Measurements from ENCODE around the gene DZIP3. TPM values are rescaled to one million over a fixed set of nuclear protein-coding genes. Genes with fewer than 3 reads are reported as not detected.

Gene DZIP3
- 18.2 TPM for polyA plus RNA-seq (2013, experiment 1 of 2)
- polyA plus RNA-seq (2013, experiment 2 of 2): 24.9 TPM

GRCh38 chr3:108589081-108589997, at the start of gene DZIP3, which contains the start of gene CIP2A:
TSS of gene DZIP3 (plus strand) at chr3:108589722. CDS start at chr3:108605407, 15,685 bp downstream.
TSS of gene CIP2A (minus strand) at chr3:108589438. CDS start at chr3:108589375, 63 bp downstream.
- peaks cover 19% of the 10 kb centered on the region for H3K4me1 ChIP-seq (ENCODE audit: insufficient read depth, low read length)
- H3K27ac ChIP-seq (ENCODE audit: low read depth, low read length): peak within 1 kb of the TSS; percentile 97
- peak within 1 kb of the TSS; percentile 93 for H3K4me3 ChIP-seq (ENCODE audit: low read length)
- H3K9ac ChIP-seq (ENCODE audit: low read depth, low read length): peak within 1 kb of the TSS; percentile 96
- no peaks in the 10 kb centered on the region for H3K27me3 ChIP-seq (ENCODE audit: insufficient read depth, low read length)
- WGBS: under 1% methylated on average over 59 of the region's 59 CpGs
- no peaks in the 10 kb centered on the region for H3K9me3 ChIP-seq (ENCODE audit: insufficient read depth, low read depth, low read length)
- peaks cover 19% of the 10 kb centered on the region for H3K36me3 ChIP-seq (ENCODE audit: insufficient read depth, low read length)

DNA sequence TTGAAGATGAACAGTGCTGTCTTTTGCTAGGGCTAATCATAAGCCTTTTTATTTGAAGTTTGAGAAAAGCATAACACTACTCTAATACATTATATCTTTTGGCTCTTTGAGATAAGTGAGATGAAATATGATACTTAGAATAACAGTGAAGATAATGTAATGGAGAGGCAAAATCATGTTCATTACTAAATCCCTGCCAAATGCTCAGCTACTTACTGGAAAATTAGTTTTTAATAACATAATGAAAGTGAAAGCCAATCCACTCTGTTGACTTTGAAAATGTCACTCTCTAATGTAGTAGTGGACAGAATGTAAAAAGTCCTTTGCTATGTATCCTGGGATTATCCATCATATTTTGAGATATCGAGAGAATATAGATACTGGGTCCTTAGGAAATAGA, 43.3 kb upstream of the DZIP3 start:
- Histone ChIP-seq H3K9me3 (ENCODE audit: insufficient read depth, low read depth, low read length) (0 out of 2 replicates have a peak, but pooled peaks cover 3% of the 10 kb centered on the region), H3K9ac (ENCODE audit: low read depth, low read length) (no peak overlapping the region), H3K4me3 (ENCODE audit: low read length) (no peak overlapping the region), H3K27ac (ENCODE audit: low read depth, low read length) (no peak overlapping the region), H3K27me3 (ENCODE audit: insufficient read depth, low read length) (no peaks in the 10 kb centered on the region), H3K36me3 (ENCODE audit: insufficient read depth, low read length) (peaks cover 67% of the 10 kb centered on the region), H3K4me1 (ENCODE audit: insufficient read depth, low read length) (peaks cover 2% of the 10 kb centered on the region; the same call in 1 of the 2 replicates)
- WGBS: 96% methylated on average over 1 of the region's 1 CpG

DNA sequence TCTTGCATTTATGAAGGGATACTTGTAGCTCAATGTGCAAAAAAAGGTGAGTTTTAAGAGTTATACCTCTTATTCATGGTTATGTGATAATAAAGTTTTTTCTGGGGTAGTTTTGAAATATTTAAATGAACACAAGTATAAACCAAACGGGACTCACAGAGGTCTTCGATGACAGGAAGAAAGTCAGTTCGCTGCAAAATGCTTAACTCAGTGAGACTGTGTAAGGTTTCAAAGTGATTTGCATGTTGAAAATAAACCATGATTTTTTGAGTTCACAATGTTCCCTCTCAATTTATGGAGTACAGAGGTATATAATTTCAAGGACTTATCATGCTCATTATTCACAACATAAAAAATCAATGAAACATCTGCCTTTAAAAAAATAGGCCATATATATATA, 42.8 kb upstream of the DZIP3 start:
- WGBS: 96% methylated on average over 3 of the region's 3 CpGs
- Histone ChIP-seq H3K27ac (ENCODE audit: low read depth, low read length) (no peak overlapping the region), H3K36me3 (ENCODE audit: insufficient read depth, low read length) (peaks cover 71% of the 10 kb centered on the region), H3K9me3 (ENCODE audit: insufficient read depth, low read depth, low read length) (0 out of 2 replicates have a peak, but pooled peaks cover 3% of the 10 kb centered on the region), H3K9ac (ENCODE audit: low read depth, low read length) (no peak overlapping the region), H3K27me3 (ENCODE audit: insufficient read depth, low read length) (no peaks in the 10 kb centered on the region), H3K4me1 (ENCODE audit: insufficient read depth, low read length) (peaks cover 6% of the 10 kb centered on the region), H3K4me3 (ENCODE audit: low read length) (no peak overlapping the region)

DNA sequence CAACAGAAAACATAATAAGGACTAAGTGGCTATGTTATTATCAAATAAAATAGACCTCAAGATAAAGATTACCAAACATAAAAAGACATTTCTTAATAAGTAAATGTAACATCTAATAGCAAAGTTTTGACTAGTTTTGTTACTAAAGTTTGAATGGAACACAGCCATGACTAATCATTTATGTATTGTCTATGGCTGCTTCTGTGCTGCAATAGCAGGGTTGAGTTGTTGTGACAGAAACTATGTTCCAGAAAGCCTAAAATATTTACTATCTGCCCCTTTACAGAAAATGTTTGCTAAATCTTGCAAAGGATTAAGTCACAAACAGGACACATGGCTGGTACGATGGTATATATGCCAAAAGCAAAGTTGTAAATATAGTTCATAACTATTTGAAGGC, 41.2 kb upstream of the DZIP3 start:
- Histone ChIP-seq H3K27ac (ENCODE audit: low read depth, low read length) (no peak overlapping the region), H3K4me1 (ENCODE audit: insufficient read depth, low read length) (peaks cover 7% of the 10 kb centered on the region), H3K27me3 (ENCODE audit: insufficient read depth, low read length) (no peaks in the 10 kb centered on the region), H3K4me3 (ENCODE audit: low read length) (no peak overlapping the region), H3K9ac (ENCODE audit: low read depth, low read length) (no peak overlapping the region), H3K36me3 (ENCODE audit: insufficient read depth, low read length) (peaks cover 83% of the 10 kb centered on the region), H3K9me3 (ENCODE audit: insufficient read depth, low read depth, low read length) (0 out of 2 replicates have a peak, but pooled peaks cover 2% of the 10 kb centered on the region)
- WGBS: 89% methylated on average over 1 of the region's 1 CpG

- no peaks in the 10 kb centered on the region for H3K9me3 ChIP-seq (ENCODE audit: insufficient read depth, low read depth, low read length)
- peaks cover 7% of the 10 kb centered on the region for H3K4me1 ChIP-seq (ENCODE audit: insufficient read depth, low read length)
- H3K27me3 ChIP-seq (ENCODE audit: insufficient read depth, low read length): no peaks in the 10 kb centered on the region
- peaks cover 83% of the 10 kb centered on the region for H3K36me3 ChIP-seq (ENCODE audit: insufficient read depth, low read length)
- 100% methylated on average over 1 of the region's 2 CpGs for WGBS
- no peak overlapping the region for H3K4me3 ChIP-seq (ENCODE audit: low read length)
- H3K27ac ChIP-seq (ENCODE audit: low read depth, low read length): no peak overlapping the region
- H3K9ac ChIP-seq (ENCODE audit: low read depth, low read length): no peak overlapping the region
These were observed 40.6 kb upstream of the DZIP3 start for GRCh38 chr3:108548886-108549285.

- H3K27ac ChIP-seq (ENCODE audit: low read depth, low read length): no peak overlapping the region
- peaks cover 15% of the 10 kb centered on the region for H3K4me1 ChIP-seq (ENCODE audit: insufficient read depth, low read length)
- H3K9me3 ChIP-seq (ENCODE audit: insufficient read depth, low read depth, low read length): no peaks in the 10 kb centered on the region
- H3K36me3 ChIP-seq (ENCODE audit: insufficient read depth, low read length): peaks cover 100% of the 10 kb centered on the region
- no peak overlapping the region for H3K9ac ChIP-seq (ENCODE audit: low read depth, low read length)
- H3K27me3 ChIP-seq (ENCODE audit: insufficient read depth, low read length): no peaks in the 10 kb centered on the region
- H3K4me3 ChIP-seq (ENCODE audit: low read length): no peak overlapping the region
- WGBS: 88% methylated on average over 4 of the region's 4 CpGs
These were observed 37.0 kb upstream of the DZIP3 start for GRCh38 chr3:108552267-108553159.

GRCh38 chr3:108554229-108554628, 35.3 kb upstream of the DZIP3 start:
- Histone ChIP-seq H3K36me3 (ENCODE audit: insufficient read depth, low read length) (peaks cover 100% of the 10 kb centered on the region), H3K4me1 (ENCODE audit: insufficient read depth, low read length) (peaks cover 15% of the 10 kb centered on the region), H3K4me3 (ENCODE audit: low read length) (no peak overlapping the region), H3K27me3 (ENCODE audit: insufficient read depth, low read length) (no peaks in the 10 kb centered on the region), H3K9ac (ENCODE audit: low read depth, low read length) (no peak overlapping the region), H3K27ac (ENCODE audit: low read depth, low read length) (no peak overlapping the region), H3K9me3 (ENCODE audit: insufficient read depth, low read depth, low read length) (no peaks in the 10 kb centered on the region)

- 90% methylated on average over 3 of the region's 3 CpGs for WGBS
- peaks cover 100% of the 10 kb centered on the region for H3K36me3 ChIP-seq (ENCODE audit: insufficient read depth, low read length)
These were observed 34.5 kb upstream of the DZIP3 start for GRCh38 chr3:108554913-108555571.

DNA sequence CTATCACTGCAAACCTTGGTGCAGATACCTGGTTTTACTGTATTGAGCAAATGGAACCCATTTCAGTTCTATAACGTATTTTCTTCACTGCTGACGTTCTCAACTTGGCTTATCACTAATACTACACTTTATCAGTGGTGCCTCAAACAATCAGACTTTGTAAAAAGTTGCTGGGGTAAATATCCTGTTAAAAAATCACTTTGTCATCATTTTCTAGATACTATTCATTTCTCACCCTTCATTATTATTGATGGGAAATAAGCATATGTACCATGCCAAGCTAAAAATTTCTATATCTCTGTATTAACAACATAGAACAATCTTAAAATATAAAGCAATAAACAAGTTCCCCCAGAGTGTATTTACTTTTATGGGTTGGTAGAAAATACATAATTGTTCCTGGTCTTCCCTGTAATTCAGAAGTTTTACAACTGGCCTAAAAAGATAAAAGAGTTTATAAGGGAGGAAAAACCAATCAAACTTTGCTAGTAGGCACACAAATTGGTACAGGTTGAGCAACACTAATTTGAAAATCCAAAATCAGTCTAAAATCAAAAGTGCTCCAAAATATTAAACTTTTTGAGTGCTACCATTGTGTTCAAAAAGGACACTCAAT, 33.4 kb upstream of the DZIP3 start:
- H3K4me3 ChIP-seq (ENCODE audit: low read length): no peak overlapping the region
- no peak overlapping the region for H3K9ac ChIP-seq (ENCODE audit: low read depth, low read length)
- H3K4me1 ChIP-seq (ENCODE audit: insufficient read depth, low read length): peaks cover 15% of the 10 kb centered on the region
- 97% methylated on average over 2 of the region's 2 CpGs for whole genome bisulfite sequencing
- no peak overlapping the region for H3K27ac ChIP-seq (ENCODE audit: low read depth, low read length)
- H3K9me3 ChIP-seq (ENCODE audit: insufficient read depth, low read depth, low read length): no peaks in the 10 kb centered on the region
- H3K27me3 ChIP-seq (ENCODE audit: insufficient read depth, low read length): no peaks in the 10 kb centered on the region
- peaks cover 100% of the 10 kb centered on the region for H3K36me3 ChIP-seq (ENCODE audit: insufficient read depth, low read length)

More at GRCh38 chr3:108554913-108555571, 34.5 kb upstream of the DZIP3 start:
- Histone ChIP-seq H3K27ac (ENCODE audit: low read depth, low read length) (peak overlapping the region; percentile 20; the same call in 1 of the 2 replicates), H3K4me1 (ENCODE audit: insufficient read depth, low read length) (peaks cover 15% of the 10 kb centered on the region), H3K4me3 (ENCODE audit: low read length) (no peak overlapping the region), H3K9ac (ENCODE audit: low read depth, low read length) (no peak overlapping the region), H3K27me3 (ENCODE audit: insufficient read depth, low read length) (no peaks in the 10 kb centered on the region), H3K9me3 (ENCODE audit: insufficient read depth, low read depth, low read length) (no peaks in the 10 kb centered on the region)

DNA sequence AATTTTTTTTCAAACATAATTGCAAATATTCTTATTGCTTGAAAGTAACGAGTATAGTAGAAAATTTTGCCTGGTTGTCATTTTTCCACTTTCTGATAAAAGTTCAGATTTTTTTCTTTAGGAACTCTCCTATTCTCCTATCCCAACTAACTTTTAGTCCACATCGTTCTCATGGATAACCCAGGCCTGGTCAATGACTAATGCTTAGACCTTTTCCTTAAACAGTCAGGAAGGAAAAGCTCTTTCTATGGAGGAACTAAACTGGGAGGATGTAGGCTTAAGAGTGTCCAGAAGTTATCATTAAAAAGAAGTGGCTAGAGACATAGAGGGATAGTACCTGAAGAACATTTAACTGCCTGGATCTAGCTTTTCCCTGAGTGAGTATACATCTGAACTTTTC, 27.0 kb upstream of the DZIP3 start:
- no peak overlapping the region for H3K9ac ChIP-seq (ENCODE audit: low read depth, low read length)
- no peaks in the 10 kb centered on the region for H3K27me3 ChIP-seq (ENCODE audit: insufficient read depth, low read length)
- peaks cover 100% of the 10 kb centered on the region for H3K36me3 ChIP-seq (ENCODE audit: insufficient read depth, low read length)
- H3K4me3 ChIP-seq (ENCODE audit: low read length): no peak overlapping the region
- no peaks in the 10 kb centered on the region for H3K4me1 ChIP-seq (ENCODE audit: insufficient read depth, low read length)
- whole genome bisulfite sequencing: 95% methylated on average over 2 of the region's 2 CpGs
- no peak overlapping the region for H3K27ac ChIP-seq (ENCODE audit: low read depth, low read length)
- no peaks in the 10 kb centered on the region for H3K9me3 ChIP-seq (ENCODE audit: insufficient read depth, low read depth, low read length)
